ENCODE measurements around the gene CHST6. TPM values are rescaled to one million over a fixed set of nuclear protein-coding genes. Genes with fewer than 3 reads are reported as not detected.
"Not testable (repeated sequence)": the region's sequence is repeated elsewhere in the genome, so short reads cannot be mapped to it uniquely, and the experiment has no call there.

Gene CHST6
- total RNA-seq, 1 donor from 2014 or later: 0.48 TPM

DNA sequence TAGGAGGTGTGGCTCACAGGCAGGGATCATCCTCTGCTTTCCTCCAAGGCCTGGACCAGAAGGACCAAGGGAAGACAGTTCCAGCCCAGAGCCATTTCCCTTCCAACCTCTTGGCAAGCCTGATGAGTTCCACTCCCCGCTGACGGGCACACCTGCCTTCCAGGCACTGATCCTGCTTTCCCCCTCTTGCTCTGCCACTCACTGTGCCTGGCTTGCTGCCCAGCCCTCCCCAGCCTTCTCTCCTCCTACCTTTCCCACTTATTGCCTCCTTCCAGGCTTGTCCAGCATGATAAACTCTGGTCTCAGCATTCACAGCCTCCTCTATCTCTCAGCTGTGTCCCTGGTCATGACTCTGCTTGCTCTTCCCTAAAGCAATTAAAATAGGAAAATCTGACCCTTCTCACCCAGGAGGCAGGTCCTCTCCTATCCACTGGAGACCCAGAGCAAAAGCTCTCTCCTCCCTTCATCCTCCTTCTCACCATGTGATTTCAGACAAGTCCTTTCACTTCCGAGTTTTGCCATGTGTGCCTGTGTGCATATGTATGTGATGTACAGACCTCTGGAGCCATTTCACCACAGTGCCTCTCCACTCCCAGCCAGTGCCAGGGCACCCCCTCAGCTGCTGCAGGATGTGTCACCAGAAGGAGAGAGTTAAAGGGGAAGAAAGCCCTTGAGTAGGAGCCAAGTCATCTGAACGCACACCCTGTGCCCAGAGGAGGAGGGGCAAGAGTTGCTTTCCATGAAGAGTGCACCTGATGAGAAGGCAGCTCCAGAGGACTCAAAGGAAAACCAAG lies 17.4 kb downstream of the CHST6 start:
- no peak for DNase-seq (ENCODE audit: low spot score)

DNA sequence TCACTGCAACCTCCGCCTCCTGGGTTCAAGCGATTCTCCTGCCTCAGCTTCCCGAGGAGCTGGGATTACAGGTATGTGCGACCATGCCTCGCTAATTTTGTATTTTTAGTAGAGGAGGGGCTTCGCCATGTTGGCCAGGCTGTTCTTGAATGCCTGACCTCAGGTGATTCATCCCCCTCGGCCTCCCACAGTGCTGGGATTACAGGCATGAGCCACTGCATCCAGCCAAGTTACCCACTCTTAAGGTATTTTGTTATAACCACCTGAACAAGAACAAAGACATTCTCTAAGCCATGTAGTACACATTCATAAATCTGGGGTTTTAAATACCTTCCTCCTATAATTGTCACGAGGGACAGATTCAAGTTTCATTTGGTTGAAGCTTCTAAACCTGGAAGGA lies 18.4 kb downstream of the CHST6 start:
- no peak for DNase-seq (ENCODE audit: low spot score)

DNA sequence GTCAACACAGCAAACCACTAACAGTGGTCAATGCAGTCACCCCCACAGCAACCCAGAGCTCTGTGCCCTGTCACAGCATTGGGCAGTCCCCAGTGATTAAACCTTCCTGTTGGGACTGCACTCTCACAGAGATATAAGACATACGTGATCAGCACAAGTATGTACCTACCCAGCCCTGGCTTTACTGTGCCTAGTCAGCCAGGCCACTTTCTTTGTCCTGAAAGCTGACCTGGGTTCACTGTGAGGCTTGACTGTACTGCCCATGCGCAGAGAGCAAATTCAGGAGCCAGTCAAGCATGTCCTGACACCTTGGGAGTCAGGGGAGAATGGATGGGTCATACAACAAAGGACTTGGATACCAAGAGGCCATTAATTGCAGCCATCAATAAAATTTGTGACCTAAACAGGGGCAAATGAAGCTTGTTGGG lies 19.8 kb downstream of the CHST6 start:
- DNase-seq (ENCODE audit: low spot score): no peak

DNA sequence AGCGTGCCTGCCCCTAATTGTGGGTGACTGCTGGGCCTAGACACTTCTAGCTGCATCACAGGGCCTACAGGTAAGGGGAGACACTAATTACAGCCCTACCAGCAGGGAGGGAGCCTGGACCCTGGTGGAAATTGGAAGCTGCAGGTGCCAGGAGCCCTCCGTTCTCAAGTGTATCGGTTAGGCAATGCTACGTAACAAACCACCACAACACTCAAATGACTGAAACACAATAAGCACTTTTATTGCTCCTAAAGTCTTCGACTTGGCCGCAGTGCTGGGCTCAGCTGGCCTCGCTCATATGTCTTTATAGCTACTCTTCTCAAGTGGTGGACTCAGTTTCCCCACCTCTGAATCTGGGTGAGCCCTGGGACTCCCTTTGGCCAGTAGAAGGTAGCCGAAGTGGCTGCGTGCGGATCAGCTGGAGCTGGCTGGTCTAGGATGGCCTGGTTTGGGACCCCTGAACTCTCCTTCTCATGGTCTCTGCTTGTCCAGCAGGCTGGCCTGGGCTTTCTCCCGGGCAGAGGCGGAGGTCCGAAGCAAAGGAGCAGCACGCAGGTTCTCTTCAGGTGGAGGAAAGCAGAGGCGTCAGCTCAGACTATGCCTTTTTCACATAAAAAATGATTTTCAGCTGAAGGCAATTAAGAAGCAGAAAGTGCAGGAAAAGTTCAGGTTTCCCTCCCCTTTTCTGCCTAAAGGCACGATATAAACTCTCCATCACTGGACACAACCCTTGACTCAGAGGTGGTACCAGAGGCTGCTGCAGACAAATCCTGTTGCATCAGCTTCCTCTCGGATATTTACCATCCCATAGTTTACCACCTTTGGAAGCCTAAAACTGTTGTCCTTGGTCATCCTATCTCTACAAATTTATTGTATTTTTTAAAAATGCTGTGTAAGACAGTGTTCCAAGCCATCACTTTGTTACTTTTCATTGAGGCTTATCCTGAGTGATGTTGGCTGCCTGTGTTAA lies 22.0 kb downstream of the CHST6 start:
- no peak for DNase-seq (ENCODE audit: low spot score)

DNA sequence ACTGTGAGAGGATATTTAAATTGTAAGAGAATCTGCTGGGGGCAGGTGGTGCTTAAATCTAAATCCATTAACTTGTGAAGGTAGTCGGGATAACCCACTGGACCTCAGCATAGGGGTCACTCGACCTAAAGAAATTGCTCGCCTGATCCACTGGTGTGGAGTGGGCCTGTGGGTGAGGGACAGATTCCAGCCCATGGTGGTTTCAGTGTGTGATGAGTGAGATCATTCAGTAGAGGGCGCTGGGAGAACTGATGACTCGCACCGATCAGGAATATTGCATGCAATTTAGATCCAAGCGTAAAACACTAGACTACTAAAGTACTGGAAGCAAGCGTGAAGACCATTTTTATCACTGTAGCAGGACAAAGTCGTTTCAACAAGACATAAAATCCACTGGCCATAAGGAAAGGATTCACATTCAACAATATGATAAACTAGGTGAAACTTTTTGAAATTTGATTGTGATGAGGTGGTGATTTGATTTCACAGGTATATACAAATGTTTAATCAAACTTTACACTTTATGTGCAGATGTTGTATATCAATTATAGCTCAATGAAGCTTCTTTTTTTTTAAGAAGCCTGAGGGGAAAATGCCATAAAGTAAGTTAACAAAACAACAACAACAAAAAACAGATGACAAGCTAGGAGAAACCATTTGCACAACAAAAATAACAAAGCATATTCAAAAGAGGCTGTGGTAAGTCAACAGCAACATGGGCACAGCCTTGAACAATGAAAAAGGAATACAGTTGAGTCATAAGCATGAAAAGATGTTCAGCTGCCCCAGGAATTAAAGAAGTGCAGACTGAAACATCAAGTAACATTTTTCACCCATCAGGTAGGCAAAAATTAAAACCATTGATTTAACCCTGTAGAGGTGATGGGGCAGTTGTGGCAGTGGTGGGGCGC lies 23.3 kb downstream of the CHST6 start:
- peak; percentile 68 for DNase-seq (ENCODE audit: low spot score)

DNA sequence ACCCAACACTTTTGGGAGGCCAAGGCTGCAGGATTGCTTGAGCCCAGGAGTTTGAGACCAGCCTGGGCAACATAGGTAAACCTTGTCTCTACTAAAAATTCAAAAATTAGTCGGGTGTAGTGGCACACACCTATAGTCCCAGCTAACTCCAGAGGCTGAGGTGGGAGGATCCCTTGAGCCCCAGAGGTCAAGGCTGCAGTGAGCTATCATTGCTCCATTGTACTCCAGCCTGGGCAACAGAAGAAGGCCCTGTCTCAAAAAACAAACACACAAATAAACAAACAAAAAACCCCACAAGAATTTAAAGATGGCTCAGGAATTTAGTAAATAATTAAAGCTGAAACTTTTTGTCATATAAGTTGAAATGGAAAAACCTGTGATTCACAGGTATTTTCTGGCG lies 28.5 kb downstream of the CHST6 start:
- DNase-seq (ENCODE audit: low spot score): no peak

DNA sequence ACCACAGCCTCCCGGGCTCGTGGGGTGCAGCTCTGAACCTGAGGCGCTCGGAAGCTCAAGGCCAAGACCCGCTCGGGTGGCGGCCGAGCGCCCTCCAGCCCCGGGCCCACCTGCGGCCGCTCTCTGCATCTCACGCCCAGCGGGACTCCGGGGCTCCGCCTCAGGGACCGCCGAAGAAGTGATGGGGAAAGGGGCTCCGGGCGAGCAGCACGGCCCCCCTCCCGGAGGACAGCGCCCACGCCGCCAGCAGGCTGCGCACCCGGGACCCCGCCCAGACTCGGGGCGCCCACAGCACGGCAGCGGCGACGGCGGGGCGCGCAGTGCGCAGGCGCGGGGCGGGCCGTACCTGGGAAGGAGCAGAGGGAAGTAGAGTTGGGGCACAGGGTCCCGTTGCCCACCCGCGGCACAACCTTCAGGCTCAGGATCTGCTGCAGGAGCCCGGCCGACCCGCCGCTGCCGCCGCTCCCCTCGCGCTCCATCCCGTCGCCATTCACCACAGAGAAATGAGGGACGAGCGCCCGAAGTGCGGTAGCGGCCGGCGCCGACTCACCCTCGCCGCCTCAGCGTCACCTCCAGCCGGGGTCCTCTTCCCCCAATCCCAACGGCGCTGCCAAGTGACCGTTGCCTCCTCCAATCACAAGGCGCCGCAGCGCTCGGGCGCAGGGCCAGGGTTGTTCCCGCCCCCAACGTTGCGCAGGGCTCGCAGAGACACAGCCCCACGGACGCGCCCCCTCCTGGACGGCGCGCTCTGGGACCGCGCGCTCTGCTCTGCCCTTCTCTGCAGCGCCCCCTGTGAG lies 30.9 kb downstream of the CHST6 start, which contains the start of gene TMEM170A:
Gene TMEM170A (minus strand): TSS at position 568 of the 797 bp plus-strand sequence. CDS start 89 bp downstream, at position 479.
- peak; percentile 99 for DNase-seq (ENCODE audit: low spot score)

DNA sequence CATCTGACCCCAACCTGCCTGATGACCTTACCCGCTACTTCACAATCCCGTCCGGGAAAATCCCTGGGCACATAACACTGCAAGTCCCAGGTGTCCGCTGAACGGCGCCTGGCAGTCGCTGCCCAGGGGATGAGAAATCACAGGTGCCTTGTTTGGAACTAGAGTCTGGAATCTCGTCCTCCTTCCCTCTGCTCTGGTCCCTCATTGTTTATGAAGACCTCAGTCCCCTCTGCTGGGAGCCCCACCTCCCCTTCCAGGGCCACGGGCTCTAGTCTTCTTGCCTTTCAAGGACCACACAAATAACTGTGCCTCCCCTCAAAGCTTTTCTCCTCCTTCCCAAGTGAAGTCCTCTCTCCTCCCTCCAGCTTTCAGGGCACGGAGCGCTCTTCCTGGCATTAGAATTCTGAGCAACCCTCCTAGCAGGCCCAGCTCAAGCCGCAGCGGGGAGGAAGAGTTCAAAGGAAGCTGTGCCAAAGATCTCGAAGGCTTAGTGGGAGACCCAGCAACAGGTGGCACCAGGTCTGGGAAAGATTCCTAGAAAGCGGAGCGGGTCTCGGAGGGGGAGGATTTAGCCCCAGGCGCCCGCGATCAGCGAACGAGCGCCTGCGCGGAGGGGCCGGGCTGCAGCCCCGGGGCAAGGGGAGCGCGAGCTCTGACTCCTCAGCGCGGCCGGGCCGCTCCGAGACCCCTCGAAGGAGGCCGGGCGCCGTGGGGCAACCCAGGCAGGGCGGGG lies 31.7 kb downstream of the CHST6 start:
- peak; percentile 51 for DNase-seq (ENCODE audit: low spot score)

DNA sequence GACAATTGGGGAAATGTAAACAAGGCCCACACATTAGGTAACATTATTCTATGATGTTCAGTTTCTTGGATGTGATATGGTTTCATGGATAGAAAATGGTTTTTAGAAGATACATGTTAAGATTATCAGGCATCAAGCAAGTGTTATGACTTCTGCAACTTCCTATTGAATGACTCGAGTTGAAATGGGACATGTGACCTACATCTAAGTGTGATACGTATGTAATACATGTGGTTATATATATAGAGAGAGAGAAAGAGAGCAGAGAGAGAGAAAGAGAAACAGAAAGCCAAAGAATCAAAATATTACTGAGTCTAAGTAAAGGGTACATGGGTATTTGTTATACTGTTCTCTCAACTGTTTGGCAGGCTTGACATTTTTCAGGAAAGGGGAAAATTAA lies 32.4 kb downstream of the CHST6 start:
- DNase-seq (ENCODE audit: low spot score): no peak

DNA sequence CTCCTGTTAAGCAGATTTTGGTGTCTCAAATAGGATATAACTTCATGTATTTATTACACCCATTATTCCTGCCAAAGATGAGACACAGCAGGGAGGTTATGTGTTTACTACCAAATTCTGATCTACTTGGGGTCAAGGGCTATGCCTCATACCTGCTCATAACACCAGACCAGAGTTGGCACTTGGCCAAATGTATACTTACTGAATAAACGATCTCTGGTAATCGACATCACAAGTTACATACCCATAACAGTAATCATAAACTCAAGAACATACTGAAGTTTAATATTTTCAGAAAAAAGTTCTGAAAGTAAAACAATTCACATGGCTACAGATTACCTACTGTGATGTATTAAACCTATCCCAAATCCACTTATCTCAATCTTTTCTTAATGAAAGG lies 33.7 kb downstream of the CHST6 start:
- DNase-seq (ENCODE audit: low spot score): no peak

DNA sequence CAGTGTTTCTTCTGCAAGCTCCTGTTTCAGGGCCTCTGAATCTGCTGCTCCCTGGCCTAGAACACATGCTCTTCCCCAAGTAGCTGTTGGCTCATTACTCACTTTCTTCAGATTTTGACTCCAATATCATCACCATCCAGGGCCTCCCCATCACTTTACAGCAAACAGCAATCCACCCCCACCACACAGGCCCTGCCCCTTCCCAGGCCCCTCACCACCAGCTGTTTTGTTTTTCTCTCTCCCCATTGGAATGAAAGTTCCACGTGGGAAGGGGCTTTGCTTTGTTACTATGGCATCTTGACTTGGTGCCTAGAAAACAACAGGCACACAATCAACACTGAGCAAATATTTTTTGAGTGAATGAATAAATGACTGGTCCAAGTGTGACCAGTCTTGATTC lies 34.8 kb downstream of the CHST6 start:
- DNase-seq (ENCODE audit: low spot score): no peak

DNA sequence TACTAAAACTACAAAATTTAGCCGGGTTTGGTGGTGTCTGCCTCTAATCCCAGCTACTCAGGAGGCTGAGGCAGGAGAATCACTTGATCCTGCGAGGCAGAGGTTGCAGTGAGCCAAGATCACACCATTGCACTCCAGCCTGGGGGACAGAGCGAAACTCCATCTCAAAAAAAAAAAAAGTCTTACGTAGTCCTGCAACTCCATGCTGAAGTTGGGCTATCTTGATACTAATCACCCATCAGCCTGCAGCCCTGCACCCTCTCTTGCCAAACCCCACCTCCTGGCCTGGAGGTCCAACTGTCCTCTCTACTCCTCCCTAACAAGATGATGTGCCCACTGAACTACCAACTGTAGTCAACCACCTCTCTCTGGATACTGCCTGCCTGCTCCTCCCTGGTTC lies 35.5 kb downstream of the CHST6 start:
- no peak for DNase-seq (ENCODE audit: low spot score)

DNA sequence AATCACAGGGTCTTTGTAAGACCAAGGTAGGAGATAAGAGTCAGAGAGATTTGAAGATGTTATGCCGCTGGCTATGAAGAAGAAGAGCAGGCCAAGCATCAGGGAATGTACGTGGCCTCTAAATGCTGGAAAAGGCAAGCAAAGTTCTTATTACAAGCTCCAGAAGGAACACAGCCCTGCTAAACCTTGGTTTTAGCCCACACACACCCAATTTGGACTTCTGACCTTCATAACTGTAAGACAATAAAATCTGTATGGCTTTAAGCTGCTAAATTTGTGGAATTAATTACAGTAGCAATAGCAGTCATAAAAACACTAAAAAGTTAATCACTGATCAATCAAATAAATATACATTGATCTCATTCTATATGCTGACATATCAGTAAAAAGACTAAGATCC lies 36.8 kb downstream of the CHST6 start:
- no peak for DNase-seq (ENCODE audit: low spot score)

DNA sequence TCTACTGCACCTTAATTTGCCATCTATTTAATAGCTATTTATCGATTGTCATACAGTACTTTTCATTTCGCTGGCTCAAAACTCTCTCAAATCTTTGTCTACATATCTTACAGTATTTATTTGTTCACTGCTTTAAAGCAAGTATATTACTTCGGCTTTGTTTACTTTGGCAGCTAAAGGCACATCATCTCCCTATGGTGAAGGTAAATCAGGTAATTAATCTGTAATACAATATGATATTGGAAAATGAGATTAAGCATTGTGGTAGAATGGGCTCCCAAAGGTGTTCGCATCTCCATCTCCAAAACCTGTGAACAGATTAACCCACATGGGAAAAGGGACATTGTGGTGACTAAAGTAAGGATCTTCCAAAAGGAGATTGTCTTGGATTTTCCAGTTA lies 37.2 kb downstream of the CHST6 start:
- DNase-seq (ENCODE audit: low spot score): no peak

DNA sequence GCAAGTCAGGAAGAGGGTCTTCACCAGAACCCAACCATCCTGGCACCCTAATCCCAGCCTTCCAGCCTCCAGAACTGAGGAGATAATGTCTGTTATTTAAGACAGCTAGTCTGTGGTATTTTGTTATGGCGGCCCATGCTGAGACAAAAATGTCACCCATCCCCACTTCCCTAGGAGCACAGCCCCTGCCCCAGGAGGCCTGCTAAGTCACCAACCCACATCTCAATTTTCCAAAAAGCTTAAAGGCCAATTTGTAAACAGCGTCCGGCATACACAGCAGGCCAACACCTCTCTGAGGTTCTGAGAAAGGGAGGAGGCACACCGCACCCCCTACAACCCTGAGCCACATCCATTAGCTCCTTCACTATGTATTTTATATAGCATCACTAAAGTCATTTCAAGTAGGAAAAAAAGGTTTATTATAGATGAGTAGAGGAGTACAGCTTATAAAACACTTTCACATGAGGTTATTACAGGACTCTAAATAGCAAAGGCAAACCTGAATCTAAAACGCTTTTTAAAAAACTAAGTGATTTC lies 37.7 kb downstream of the CHST6 start:
- DNase-seq (ENCODE audit: low spot score): no peak

DNA sequence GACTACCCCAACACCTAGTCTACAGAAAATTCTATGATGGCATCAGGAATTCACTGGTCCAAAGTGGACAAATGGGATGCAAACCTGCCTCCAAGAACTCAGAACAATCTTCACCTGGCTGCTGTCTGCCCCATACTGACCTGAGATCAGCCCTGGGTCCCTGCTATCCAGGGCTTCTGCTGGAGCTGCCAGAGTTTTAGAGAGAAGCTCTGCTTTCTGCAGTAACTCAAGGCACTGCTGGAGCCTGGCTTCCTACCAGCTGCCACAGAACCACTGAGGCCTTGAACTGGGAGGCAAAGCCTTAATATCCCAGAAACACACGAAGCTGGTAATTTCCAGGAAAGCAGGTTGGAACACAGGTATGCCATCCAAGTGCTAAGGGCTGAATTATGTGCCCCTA lies 38.3 kb downstream of the CHST6 start:
- peak; percentile 42 for DNase-seq (ENCODE audit: low spot score)

DNA sequence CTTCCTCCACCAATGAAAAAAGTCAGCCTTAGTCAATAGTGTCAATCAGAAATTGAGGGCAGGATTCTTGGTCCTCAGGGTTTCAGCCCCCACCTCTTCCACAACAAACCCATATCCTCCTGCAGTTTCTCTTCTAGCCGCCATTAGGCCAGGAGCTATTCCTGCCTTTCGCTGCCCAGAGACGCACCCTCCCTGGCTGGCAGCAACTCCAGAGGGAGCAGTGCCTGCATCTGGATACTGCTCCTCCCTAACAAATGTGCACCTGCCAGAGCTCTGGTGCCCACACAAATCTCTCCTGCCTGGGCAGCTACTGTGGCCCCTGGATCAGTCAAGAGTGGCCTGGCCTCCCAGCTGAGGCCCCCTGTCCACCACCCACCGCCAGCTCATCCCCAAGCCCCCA lies 38.8 kb downstream of the CHST6 start:
- not testable (repeated sequence) for DNase-seq (ENCODE audit: low spot score)

DNA sequence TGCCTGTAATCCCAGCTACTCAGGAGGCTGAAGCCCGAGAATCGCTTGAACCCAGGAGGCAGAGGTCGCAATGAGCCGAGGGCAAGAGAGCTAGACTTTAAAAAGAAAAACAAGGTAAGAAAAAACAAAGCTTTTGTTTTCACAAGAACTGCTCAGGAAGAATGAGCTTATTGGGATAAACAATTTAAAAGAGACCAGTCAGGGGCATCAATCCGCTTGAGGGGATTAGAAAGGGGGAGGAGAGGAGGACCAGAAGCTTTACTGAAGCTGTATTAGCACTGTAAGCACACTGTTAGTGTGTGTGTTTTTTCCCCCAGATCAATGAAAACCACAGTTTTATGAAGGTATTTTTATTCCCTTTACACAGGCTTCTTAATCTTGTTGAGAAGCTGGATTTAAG lies 39.6 kb downstream of the CHST6 start:
- peak; percentile 21 for DNase-seq (ENCODE audit: low spot score)

DNA sequence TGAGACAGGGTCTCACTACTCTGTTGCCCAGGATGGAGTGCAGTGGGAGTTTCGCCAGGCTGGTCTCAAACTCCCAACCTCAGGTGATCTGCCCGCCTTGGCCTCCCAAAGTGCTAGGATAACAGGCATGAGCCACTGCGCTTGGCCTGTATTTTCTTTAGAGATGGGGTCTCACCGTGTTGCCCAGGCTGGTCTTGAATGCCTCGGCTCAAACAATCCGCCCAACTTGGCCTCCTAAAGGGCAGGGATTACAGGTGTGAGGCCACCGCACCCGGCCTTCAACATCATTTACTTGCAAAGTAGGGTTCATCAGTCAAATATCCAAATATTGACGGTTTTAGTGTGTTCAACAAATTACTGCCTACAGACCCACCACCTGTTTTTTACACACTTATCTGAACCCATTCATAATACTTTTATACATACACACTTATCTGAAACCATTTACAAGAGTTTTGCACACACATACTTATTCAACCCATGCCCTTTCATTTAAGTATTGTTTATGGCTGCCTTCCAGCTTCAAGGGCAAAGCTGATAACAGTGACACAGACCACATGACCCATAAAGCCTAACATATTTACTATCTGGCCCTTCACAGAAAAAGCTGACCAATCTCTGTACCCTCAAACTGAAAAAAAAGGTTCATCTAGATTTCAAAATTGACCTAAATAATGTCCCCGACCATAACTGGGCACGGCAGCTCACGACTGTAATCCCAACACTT lies 42.6 kb downstream of the CHST6 start:
- DNase-seq (ENCODE audit: low spot score): peak; percentile 24

All from umbilical cord (tissue), 2 donors.